ENCODE results near the gene OR2T4.

DNA sequence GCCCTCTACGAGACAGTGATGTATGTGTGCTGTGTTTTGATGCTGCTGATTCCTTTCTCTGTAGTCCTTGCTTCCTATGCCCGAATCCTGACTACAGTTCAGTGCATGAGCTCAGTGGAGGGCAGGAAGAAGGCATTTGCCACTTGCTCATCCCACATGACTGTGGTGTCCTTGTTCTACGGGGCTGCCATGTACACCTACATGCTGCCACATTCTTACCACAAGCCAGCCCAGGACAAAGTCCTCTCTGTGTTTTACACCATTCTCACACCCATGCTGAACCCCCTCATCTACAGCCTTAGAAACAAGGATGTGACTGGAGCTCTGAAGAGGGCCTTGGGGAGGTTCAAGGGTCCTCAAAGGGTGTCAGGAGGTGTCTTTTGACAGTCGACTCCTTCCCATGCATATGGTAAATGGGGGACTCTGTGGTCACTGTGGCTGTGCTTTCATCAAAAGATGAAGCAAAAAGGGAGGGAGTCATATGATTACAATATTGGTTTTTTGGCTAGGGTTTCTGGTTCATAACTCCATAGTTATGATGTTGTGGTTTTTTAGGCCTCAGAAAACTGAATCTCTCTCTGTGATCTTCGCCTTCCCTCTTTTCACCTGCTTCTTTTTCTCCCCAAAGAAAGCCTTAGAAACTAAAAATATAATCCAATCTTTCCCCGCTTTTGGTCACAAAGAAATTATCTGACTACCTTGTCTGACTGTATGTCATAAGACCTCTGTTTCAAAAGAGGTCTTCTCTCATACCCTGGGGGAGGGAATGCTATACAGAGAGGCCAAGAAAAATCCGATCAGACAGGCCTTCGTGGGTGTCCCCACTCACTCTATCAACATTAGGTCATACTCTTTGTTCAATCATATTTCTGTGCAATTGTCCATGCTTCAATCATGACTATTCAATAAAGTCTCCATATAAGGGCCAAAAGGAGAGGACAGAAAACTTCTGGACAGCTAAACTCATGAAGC lies 45.5 kb downstream of the OR2T4 start:
- TF ChIP-seq RBAK (CRISPR knock-in tag; IDR thresholded peaks at IDR 0.05) = no peak
- TF ChIP-seq, protein P1, sequence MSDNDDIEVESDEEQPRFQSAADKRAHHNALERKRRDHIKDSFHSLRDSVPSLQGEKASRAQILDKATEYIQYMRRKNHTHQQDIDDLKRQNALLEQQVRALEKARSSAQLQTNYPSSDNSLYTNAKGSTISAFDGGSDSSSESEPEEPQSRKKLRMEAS (IDR thresholded peaks at IDR 0.05) = no peak

Data from HepG2 (cell line).